Osteocyte (in vitro differentiated cells): ENCODE results near the gene IDE. TPM values are rescaled to one million over a fixed set of nuclear protein-coding genes. Genes with fewer than 3 reads are reported as not detected.
"Not testable (repeated sequence)": the region's sequence is repeated elsewhere in the genome, so short reads cannot be mapped to it uniquely, and the experiment has no call there.

ENCODE experiments used
- DNase-seq: peaks from one replicate; pipeline ENCODE4 v3.0.0; 2021; ENCODE audit warnings: mixed read lengths; ENCODE audit not compliant: unreplicated experiment; ENCODE audit errors: extremely low spot score
- H3K27ac Mint-ChIP-seq: one replicate; pipeline ENCODE4 v1.8.0; 2021; ENCODE audit warnings: mild to moderate bottlenecking, mixed read lengths; ENCODE audit not compliant: unreplicated experiment
- H3K27me3 Mint-ChIP-seq: one replicate; pipeline ENCODE4 v1.8.0; 2021; ENCODE audit warnings: mixed read lengths; ENCODE audit not compliant: unreplicated experiment
- H3K36me3 Mint-ChIP-seq: one replicate; pipeline ENCODE4 v1.8.0; 2021; ENCODE audit warnings: mixed read lengths; ENCODE audit not compliant: unreplicated experiment
- H3K4me1 Mint-ChIP-seq: one replicate; pipeline ENCODE4 v1.8.0; 2021; ENCODE audit warnings: mixed read lengths; ENCODE audit not compliant: unreplicated experiment
- H3K4me3 Mint-ChIP-seq: one replicate; pipeline ENCODE4 v1.8.0; 2021; ENCODE audit warnings: mild to moderate bottlenecking, moderate library complexity, mixed read lengths; ENCODE audit not compliant: unreplicated experiment
- H3K9me3 Mint-ChIP-seq: one replicate; pipeline ENCODE4 v1.8.0; 2021; ENCODE audit warnings: mixed read lengths; ENCODE audit not compliant: unreplicated experiment
- total RNA-seq: library from RNA; stranded (reverse); gene quantifications from 2 replicates; pipeline ENCODE4 v1.2.1, GENCODE V29; 2021
- TF ChIP-seq, protein P1 (sequence below): fragments of 200-600 bp; sonication (generic); IDR thresholded peaks from 2 replicates; pipeline ENCODE4 v1.5.0; 2021; ENCODE audit warnings: antibody characterized with exemption, mild to moderate bottlenecking, moderate library complexity

The IDE gene
- total RNA-seq, 1 donor from 2014 or later: 42.4 TPM

DNA sequence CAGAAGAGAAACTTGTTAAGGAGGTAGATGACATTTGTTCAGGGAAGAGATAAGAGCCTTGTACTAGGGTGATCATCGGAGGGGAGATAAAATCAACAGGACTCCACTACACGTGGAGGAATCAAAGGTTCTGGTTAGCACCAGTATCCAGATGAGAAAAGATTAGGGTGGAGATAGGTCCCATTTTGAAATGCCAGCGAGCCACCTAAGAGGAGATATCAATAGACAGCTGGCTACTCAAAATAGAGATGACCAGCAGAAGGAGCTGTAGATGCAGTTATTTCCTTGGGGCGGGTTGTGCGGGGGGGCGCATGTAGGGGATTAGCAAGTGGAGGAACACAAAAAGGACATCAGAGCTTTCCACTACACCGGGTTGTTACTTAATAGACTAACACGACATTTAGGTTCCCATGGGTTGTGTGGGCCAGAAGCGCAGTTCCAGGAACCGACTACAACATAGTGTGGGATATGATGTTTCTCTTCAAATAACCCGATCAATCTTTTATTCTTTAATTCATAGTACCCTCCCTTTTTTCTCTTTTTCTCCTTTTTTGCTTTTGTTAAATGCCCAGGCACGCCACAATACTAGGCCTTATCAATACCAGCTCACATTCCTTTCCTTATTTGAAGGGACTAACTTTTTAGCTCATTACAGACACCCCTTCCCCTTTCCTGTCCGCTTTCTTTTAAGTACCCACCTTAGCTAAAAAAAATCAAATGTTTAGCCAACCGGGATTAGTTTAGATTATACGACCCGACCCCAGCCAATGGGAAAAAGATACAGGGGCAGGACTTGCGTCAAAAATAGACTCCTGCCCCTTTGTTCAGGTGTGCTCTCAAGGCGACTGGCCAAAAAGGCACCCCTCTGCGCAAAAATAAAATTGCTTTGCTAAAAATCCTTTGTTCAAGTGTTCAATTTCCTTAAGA is 17.0 kb upstream of the IDE start:
- peak overlapping the region; percentile 97 for H3K27ac Mint-ChIP-seq
- TF ChIP-seq, protein P1, sequence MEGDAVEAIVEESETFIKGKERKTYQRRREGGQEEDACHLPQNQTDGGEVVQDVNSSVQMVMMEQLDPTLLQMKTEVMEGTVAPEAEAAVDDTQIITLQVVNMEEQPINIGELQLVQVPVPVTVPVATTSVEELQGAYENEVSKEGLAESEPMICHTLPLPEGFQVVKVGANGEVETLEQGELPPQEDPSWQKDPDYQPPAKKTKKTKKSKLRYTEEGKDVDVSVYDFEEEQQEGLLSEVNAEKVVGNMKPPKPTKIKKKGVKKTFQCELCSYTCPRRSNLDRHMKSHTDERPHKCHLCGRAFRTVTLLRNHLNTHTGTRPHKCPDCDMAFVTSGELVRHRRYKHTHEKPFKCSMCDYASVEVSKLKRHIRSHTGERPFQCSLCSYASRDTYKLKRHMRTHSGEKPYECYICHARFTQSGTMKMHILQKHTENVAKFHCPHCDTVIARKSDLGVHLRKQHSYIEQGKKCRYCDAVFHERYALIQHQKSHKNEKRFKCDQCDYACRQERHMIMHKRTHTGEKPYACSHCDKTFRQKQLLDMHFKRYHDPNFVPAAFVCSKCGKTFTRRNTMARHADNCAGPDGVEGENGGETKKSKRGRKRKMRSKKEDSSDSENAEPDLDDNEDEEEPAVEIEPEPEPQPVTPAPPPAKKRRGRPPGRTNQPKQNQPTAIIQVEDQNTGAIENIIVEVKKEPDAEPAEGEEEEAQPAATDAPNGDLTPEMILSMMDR: peak; percentile 49
- H3K4me3 Mint-ChIP-seq: peak overlapping the region; percentile 88
- no peak for DNase-seq
- no peaks in the 10 kb centered on the region for H3K27me3 Mint-ChIP-seq
- peaks cover 47% of the 10 kb centered on the region for H3K4me1 Mint-ChIP-seq
- no peaks in the 10 kb centered on the region for H3K36me3 Mint-ChIP-seq
- no peaks in the 10 kb centered on the region for H3K9me3 Mint-ChIP-seq

- not testable (repeated sequence) for DNase-seq, H3K27ac Mint-ChIP-seq, H3K9me3 Mint-ChIP-seq, H3K27me3 Mint-ChIP-seq, H3K4me3 Mint-ChIP-seq, H3K4me1 Mint-ChIP-seq, H3K36me3 Mint-ChIP-seq
Measured at GRCh38 chr10:92582347-92582746, 8.5 kb upstream of the IDE start.

DNA sequence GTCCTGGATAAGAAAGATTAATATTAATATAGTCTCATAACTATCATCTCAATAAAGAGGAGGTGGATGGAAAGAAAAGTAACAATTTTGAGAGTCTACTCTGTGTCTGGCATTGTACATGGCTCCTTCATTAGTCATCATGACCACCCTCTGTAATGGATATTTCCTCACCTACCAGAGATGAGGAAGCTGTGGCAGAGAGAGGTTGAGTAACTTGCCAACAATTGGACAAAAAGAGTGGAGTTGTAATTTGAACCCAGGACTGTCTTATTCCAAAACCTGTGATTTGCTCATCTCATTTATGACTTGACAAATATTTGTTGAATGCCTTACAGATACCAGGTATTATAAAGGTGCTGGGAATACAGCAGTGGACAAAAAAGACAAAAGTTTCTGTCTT is 2.1 kb upstream of the IDE start:
- Mint-ChIP-seq H3K4me1 (peaks cover 26% of the 10 kb centered on the region), H3K27me3 (peaks cover under 1% of the 10 kb centered on the region), H3K36me3 (no peaks in the 10 kb centered on the region), H3K27ac (no peak overlapping the region), H3K9me3 (no peaks in the 10 kb centered on the region), H3K4me3 (no peak overlapping the region)
- DNase-seq: no peak
- TF ChIP-seq, protein P1: no peak

DNA sequence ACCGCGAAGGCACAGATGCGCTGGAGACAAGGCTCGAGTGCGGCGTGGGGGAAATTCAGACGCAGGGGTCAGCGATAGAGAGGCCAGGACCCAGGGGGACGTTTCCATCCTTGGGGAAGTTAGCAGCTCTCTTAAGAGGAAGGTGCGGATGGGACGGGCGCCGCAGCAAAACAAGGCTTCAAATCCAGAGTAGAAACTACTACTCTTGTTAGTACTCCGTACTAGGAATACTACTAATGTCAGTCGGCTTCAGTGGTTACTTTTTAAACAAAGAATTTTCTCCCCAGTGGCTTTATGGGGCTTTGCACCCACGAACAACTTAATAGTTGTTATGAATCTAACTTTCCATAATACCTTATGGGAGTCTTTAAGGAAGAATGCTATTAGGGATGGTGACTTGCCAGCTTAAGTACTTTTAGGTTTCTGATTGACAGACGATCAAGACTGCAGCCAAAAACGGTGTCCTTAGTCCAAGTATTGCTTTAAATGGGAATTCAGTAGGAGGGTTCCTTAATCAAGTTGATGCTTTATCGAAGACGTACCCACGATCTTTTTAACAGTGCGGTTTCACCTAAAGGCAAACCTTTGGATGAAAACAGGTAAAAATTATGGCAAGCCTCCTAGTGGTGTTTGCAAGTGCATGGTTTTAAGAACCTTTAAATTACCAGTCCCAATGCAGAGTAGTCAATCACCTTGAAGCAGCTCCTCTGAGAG is 812 bp upstream of the IDE start:
- DNase-seq: no peak
- H3K9me3 Mint-ChIP-seq: no peaks in the 10 kb centered on the region

GRCh38 chr10:92573091-92573797 is 649 bp downstream of the IDE start:
- Mint-ChIP-seq H3K27me3 (no peaks in the 10 kb centered on the region), H3K36me3 (peaks cover 2% of the 10 kb centered on the region), H3K4me1 (peaks cover 28% of the 10 kb centered on the region), H3K27ac (peak overlapping the region; percentile 86), H3K9me3 (no peaks in the 10 kb centered on the region), H3K4me3 (peak overlapping the region; percentile 77)
- no peak for DNase-seq
- TF ChIP-seq, protein P1: no peak

More for the DNA sequence above, 812 bp upstream of the IDE start:
- Mint-ChIP-seq H3K27me3 (no peaks in the 10 kb centered on the region), H3K4me3 (peak overlapping the region; percentile 77), H3K4me1 (peaks cover 28% of the 10 kb centered on the region), H3K36me3 (no peaks in the 10 kb centered on the region), H3K27ac (peak overlapping the region; percentile 94)
- TF ChIP-seq, protein P1: peak; percentile 27
